H9 (cell line): Measurements from ENCODE around the gene RNPEPL1. TPM values are rescaled to one million over a fixed set of nuclear protein-coding genes. Genes with fewer than 3 reads are reported as not detected.
A peak's percentile ranks its signal among the peaks of the same experiment; 100 is the strongest.

Source experiments
- DNase-seq: peaks from one replicate; pipeline ENCODE4 v3.0.0-alpha.2; 2017
- H2AFZ ChIP-seq: one replicate; pipeline ENCODE4 v1.6.1; 2013; ENCODE audit warnings: mild to moderate bottlenecking, low read length, control low read depth, moderate library complexity
- H2AK5ac ChIP-seq: 2 replicates; pipeline ENCODE4 v1.6.1; 2013; ENCODE audit warnings: low read length, control low read depth, mixed read lengths; ENCODE audit not compliant: insufficient read length
- H2BK120ac ChIP-seq: one replicate; pipeline ENCODE4 v1.6.1; 2013; ENCODE audit warnings: low read depth, mild to moderate bottlenecking, low read length, control low read depth, inconsistent platforms; ENCODE audit not compliant: poor library complexity, severe bottlenecking
- H2BK12ac ChIP-seq: 2 replicates; pipeline ENCODE4 v1.6.1; 2013; ENCODE audit warnings: low read length, control low read depth, mixed read lengths, low read depth; ENCODE audit not compliant: insufficient read length
- H2BK15ac ChIP-seq: 2 replicates; pipeline ENCODE4 v1.6.1; 2013; ENCODE audit warnings: low read depth, low read length, control low read depth
- H2BK20ac ChIP-seq: one replicate; pipeline ENCODE4 v1.6.1; 2013; ENCODE audit warnings: low read depth, mild to moderate bottlenecking, low read length, control low read depth, inconsistent platforms; ENCODE audit not compliant: poor library complexity, severe bottlenecking
- H2BK5ac ChIP-seq: 2 replicates; pipeline ENCODE4 v1.6.1; 2013; ENCODE audit warnings: low read length, control low read depth, mixed read lengths; ENCODE audit not compliant: insufficient read length
- H3K14ac ChIP-seq: 2 replicates; pipeline ENCODE4 v1.6.1; 2013; ENCODE audit warnings: low read length, control low read depth; ENCODE audit not compliant: insufficient read depth
- H3K18ac ChIP-seq: 2 replicates; pipeline ENCODE4 v1.6.1; 2013; ENCODE audit warnings: low read depth, mild to moderate bottlenecking, mixed read lengths, low read length, control low read depth; ENCODE audit not compliant: insufficient read length
- H3K23ac ChIP-seq: 2 replicates; pipeline ENCODE4 v1.6.1; 2013; ENCODE audit warnings: low read length, control low read depth, mixed read lengths, low read depth; ENCODE audit not compliant: insufficient read length
- H3K23me2 ChIP-seq: 2 replicates; pipeline ENCODE4 v1.6.1; 2013; ENCODE audit warnings: low read depth, mild to moderate bottlenecking, mixed read lengths, low read length, control low read depth; ENCODE audit not compliant: insufficient read length, poor library complexity, severe bottlenecking
- H3K27ac ChIP-seq: 2 replicates; pipeline ENCODE4 v1.5.1; 2013; ENCODE audit warnings: low read length, control low read depth, mixed read lengths, low read depth; ENCODE audit not compliant: insufficient read length
- H3K27me3 ChIP-seq: 2 replicates; pipeline ENCODE4 v1.6.1; 2013; ENCODE audit warnings: low read length, control low read depth, inconsistent platforms; ENCODE audit not compliant: insufficient read depth
- H3K4ac ChIP-seq: 2 replicates; pipeline ENCODE4 v1.6.1; 2013; ENCODE audit warnings: low read depth, mild to moderate bottlenecking, control low read depth, inconsistent platforms, low read length, moderate library complexity
- H3K4me1 ChIP-seq: 2 replicates; pipeline ENCODE4 v1.6.1; 2013; ENCODE audit warnings: low read length, control low read depth, inconsistent platforms; ENCODE audit not compliant: insufficient read depth
- H3K4me2 ChIP-seq: 2 replicates; pipeline ENCODE4 v1.6.1; 2013; ENCODE audit warnings: low read length, control low read depth, mixed read lengths; ENCODE audit not compliant: insufficient read length, insufficient read depth
- H3K56ac ChIP-seq: 2 replicates; pipeline ENCODE4 v1.6.1; 2013; ENCODE audit warnings: low read depth, mild to moderate bottlenecking, mixed read lengths, low read length, control low read depth; ENCODE audit not compliant: insufficient read length
- H3K79me1 ChIP-seq: 2 replicates; pipeline ENCODE4 v1.6.1; 2013; ENCODE audit warnings: low read depth, mild to moderate bottlenecking, moderate library complexity, low read length, control low read depth, inconsistent platforms; ENCODE audit not compliant: insufficient read depth, poor library complexity, severe bottlenecking
- H3K79me2 ChIP-seq: 2 replicates; pipeline ENCODE4 v1.6.1; 2013; ENCODE audit warnings: low read length, control low read depth, inconsistent platforms; ENCODE audit not compliant: insufficient read depth
- H3K9ac ChIP-seq: 2 replicates; pipeline ENCODE4 v1.6.1; 2013; ENCODE audit warnings: low read length, control low read depth, mixed read lengths; ENCODE audit not compliant: insufficient read length; ENCODE audit errors: extremely low read depth
- H3K9me3 ChIP-seq: one replicate; pipeline ENCODE4 v1.6.1; 2013; ENCODE audit warnings: low read depth, low read length, inconsistent platforms; ENCODE audit not compliant: control insufficient read depth
- H3T11ph ChIP-seq: one replicate; pipeline ENCODE4 v1.6.1; 2013; ENCODE audit warnings: mild to moderate bottlenecking, low read length, control low read depth, inconsistent platforms
- H4K20me1 ChIP-seq: one replicate; pipeline ENCODE4 v1.6.1; 2013; ENCODE audit not compliant: control insufficient read depth, insufficient read length, insufficient read depth
- H4K5ac ChIP-seq: 2 replicates; pipeline ENCODE4 v1.6.1; 2013; ENCODE audit warnings: low read depth, mild to moderate bottlenecking, mixed read lengths, low read length, control low read depth; ENCODE audit not compliant: insufficient read length
- H4K8ac ChIP-seq: replicated peaks from 2 replicates; pipeline ENCODE4 v1.6.1; 2013; ENCODE audit warnings: low read length, control low read depth, mixed read lengths, low read depth; ENCODE audit not compliant: insufficient read length
- H4K91ac ChIP-seq: 2 replicates; pipeline ENCODE4 v1.6.1; 2013; ENCODE audit warnings: low read depth, mild to moderate bottlenecking, moderate library complexity, mixed read lengths, low read length, control low read depth; ENCODE audit not compliant: insufficient read length
- H3K27ac Mint-ChIP-seq, 3 experiments: 2 replicates in 2 of 3; 3 replicates in 1 of 3; pipeline ENCODE4 v1.8.0; 2020 to 2021; ENCODE audit warnings: mixed read lengths in 3 of 3, mild to moderate bottlenecking in 1 of 3, moderate library complexity in 1 of 3
- H3K27me3 Mint-ChIP-seq: 2 replicates; pipeline ENCODE4 v1.8.0; 2021; ENCODE audit warnings: low read depth, mild to moderate bottlenecking, moderate library complexity, mixed read lengths
- H3K36me3 Mint-ChIP-seq, 3 experiments: 2 replicates in 2 of 3; 3 replicates in 1 of 3; pipeline ENCODE4 v1.8.0; 2020 to 2021; ENCODE audit warnings: low read depth in 3 of 3, mixed read lengths in 3 of 3; ENCODE audit not compliant: insufficient read depth in 1 of 3
- H3K4me1 Mint-ChIP-seq, 2 experiments: 2 replicates each; pipeline ENCODE4 v1.8.0; 2020; ENCODE audit warnings: mixed read lengths in 2 of 2
- H3K4me3 Mint-ChIP-seq, 2 experiments: 2 replicates in 1 of 2; 3 replicates in 1 of 2; pipeline ENCODE4 v1.8.0; 2020 to 2021; ENCODE audit warnings: mild to moderate bottlenecking in 2 of 2, mixed read lengths in 2 of 2, moderate library complexity in 1 of 2
- H3K9me3 Mint-ChIP-seq, 2 experiments: 2 replicates in 1 of 2; 3 replicates in 1 of 2; pipeline ENCODE4 v1.8.0; 2020; ENCODE audit warnings: mild to moderate bottlenecking in 2 of 2, mixed read lengths in 2 of 2, moderate library complexity in 1 of 2
- WGBS: extraction: QIAGEN DNeasy Blood & Tissue Kit; methylation state at CpG from one replicate; pipeline ENCODE4 v1.1.7; 2013; ENCODE audit warnings: missing lambda C conversion rate, low lambda C conversion rate, mixed read lengths; ENCODE audit not compliant: insufficient read length; ENCODE audit errors: extremely low coverage; 5-methylcytosine and 5-hydroxymethylcytosine counted together
- total RNA-seq: library from RNA; stranded (reverse); gene quantifications from 2 replicates; pipeline ENCODE4 v1.2.1, GENCODE V29; 2021
- TF ChIP-seq, protein P1 (sequence below): fragments of 200-600 bp; sonication (generic); conservative IDR thresholded peaks from 3 replicates; pipeline ENCODE4 v1.8.0; 2021; ENCODE audit warnings: antibody characterized with exemption, mild to moderate bottlenecking

Gene RNPEPL1
- total RNA-seq, 1 experiment from 2014 or later = 22.5 TPM

DNA sequence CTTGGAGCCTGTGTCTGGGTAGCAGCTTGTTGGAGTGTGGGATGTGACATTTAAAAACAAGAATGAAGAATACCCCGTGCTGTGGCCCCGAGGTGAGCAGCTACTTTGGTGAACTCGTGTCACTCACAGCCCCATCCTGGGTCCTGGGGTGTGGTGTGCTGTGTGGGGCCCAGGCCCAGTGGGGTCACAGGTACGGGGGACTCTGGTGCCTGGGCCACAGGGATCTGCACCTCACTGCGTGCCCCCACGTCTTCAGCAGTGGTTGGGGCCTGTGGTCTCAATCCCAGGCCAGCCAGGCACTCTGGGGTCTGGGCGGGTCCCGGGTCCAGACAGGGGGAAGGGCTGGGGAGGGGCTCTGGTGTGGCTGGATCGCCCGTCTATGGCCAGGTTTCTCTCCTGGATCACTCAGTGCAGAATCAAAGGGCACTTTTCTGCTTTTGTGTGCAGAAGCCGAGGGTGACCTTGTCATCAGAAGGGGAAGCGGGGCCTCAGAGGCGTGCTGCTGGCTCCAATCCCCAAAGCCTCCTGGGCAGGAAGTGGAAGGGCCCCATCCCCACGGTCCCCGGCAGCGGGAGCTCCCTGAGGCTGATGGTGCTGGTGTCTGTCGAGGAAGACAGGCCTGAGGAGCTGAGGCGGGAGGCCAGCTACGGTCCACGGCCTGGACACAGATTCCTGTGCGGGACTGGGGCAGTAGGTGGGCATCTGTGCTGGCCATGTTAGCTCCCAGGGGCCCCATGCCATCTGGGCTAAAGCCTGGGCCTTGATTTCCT, 58.4 kb downstream of the RNPEPL1 start:
- Histone ChIP-seq H4K20me1 (no peaks in the 10 kb centered on the region), H2BK12ac (no peak overlapping the region), H3K23me2 (no peaks in the 10 kb centered on the region), H2BK20ac (no peak overlapping the region), H3K23ac (no peak overlapping the region), H4K5ac (no peak overlapping the region), H3K27ac (no peak overlapping the region), H2BK15ac (no peak overlapping the region), H2BK120ac (no peak overlapping the region), H3K14ac (peak overlapping the region; percentile 28; the same call in 1 of the 2 replicates), H4K8ac (no peak overlapping the region), H3K9ac (no peak overlapping the region), H3K4me1 (no peaks in the 10 kb centered on the region), H3K27me3 (no peaks in the 10 kb centered on the region; the same call in 1 of the 2 replicates), H4K91ac (no peak overlapping the region), H3K79me2 (no peaks in the 10 kb centered on the region), H3K56ac (no peak overlapping the region), H3K4me2 (no peak overlapping the region), H2AK5ac (no peak overlapping the region), H3K79me1 (no peaks in the 10 kb centered on the region), H2BK5ac (no peak overlapping the region), H3T11ph (no peak overlapping the region), H3K4ac (no peak overlapping the region), H3K18ac (no peak overlapping the region), H3K9me3 (no peaks in the 10 kb centered on the region), H2AFZ (no peak overlapping the region)
- H3K9me3 Mint-ChIP-seq = 0 out of 5 replicates have a peak, but pooled peaks cover 0 to 2% of the 10 kb centered on the region in 2 experiments
- no peak overlapping the region for H3K4me3 Mint-ChIP-seq
- WGBS = no CpG with 5 or more reads among the region's 21 CpGs
- peak overlapping the region in 1 of 3 experiments; percentile 86; a peak in 1 of 7 replicates for H3K27ac Mint-ChIP-seq
- no peaks in the 10 kb centered on the region for H3K36me3 Mint-ChIP-seq
- H3K4me1 Mint-ChIP-seq = peaks cover 0 to 14% of the 10 kb centered on the region in 2 experiments; a peak in 2 of 4 replicates
- peak; percentile 29 for DNase-seq
- no peaks in the 10 kb centered on the region for H3K27me3 Mint-ChIP-seq
- TF ChIP-seq, protein P1, sequence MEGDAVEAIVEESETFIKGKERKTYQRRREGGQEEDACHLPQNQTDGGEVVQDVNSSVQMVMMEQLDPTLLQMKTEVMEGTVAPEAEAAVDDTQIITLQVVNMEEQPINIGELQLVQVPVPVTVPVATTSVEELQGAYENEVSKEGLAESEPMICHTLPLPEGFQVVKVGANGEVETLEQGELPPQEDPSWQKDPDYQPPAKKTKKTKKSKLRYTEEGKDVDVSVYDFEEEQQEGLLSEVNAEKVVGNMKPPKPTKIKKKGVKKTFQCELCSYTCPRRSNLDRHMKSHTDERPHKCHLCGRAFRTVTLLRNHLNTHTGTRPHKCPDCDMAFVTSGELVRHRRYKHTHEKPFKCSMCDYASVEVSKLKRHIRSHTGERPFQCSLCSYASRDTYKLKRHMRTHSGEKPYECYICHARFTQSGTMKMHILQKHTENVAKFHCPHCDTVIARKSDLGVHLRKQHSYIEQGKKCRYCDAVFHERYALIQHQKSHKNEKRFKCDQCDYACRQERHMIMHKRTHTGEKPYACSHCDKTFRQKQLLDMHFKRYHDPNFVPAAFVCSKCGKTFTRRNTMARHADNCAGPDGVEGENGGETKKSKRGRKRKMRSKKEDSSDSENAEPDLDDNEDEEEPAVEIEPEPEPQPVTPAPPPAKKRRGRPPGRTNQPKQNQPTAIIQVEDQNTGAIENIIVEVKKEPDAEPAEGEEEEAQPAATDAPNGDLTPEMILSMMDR = no peak
